Activated naive CD4-positive, alpha-beta T cell treated with anti-CD3 and anti-CD28 coated beads, Interleukin-2, amount 10 ng/mL, durations not matched to agents 7 days and 5 days (primary cell): ENCODE measurements around the gene INA.

Experiments
- CTCF ChIA-PET: fragments of 350-600 bp; sonication (Branson Sonifier 250); formaldehyde crosslinking; loops from one replicate; lab custom pipeline; 2021; ENCODE audit warnings: antibody characterized with exemption; lab: Charles Lee
- DNase-seq: peaks from one replicate; pipeline ENCODE4 v3.0.0-alpha.2; 2020
- H3K27ac Mint-ChIP-seq: one replicate; pipeline ENCODE4 v1.8.0; 2021; ENCODE audit warnings: mild to moderate bottlenecking, moderate library complexity, mixed read lengths
- H3K27me3 Mint-ChIP-seq: one replicate; pipeline ENCODE4 v1.8.0; 2021; ENCODE audit warnings: mild to moderate bottlenecking, mixed read lengths
- H3K36me3 Mint-ChIP-seq: one replicate; pipeline ENCODE4 v1.8.0; 2021; ENCODE audit warnings: mixed read lengths
- H3K4me1 Mint-ChIP-seq: one replicate; pipeline ENCODE4 v1.8.0; 2021; ENCODE audit warnings: mixed read lengths
- H3K4me3 Mint-ChIP-seq: one replicate; pipeline ENCODE4 v1.8.0; 2021; ENCODE audit warnings: mild to moderate bottlenecking, moderate library complexity, mixed read lengths
- H3K9me3 Mint-ChIP-seq: one replicate; pipeline ENCODE4 v1.8.0; 2021; ENCODE audit warnings: mixed read lengths

Gene INA

DNA sequence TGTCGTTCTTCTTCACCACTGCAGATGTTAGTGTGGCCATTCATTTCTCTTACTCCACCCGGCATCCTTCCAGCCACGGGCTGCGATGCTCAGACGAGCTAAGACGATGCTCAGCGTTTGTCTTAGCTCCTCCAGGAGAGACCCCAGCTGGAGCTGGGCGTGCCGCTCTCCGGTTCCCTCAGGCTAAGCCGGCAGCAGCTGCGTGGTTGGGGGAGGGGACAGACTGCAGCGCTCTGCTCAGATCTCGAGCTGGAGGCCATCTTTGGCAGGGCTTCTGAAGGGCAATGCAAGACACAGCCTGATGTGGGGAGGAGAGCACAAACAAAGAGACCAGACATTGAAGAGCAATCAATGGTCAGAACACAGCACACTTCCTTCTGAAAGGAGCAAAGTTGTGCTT lies 4.8 kb downstream of the INA start:
- H3K36me3 Mint-ChIP-seq: peaks cover 2% of the 10 kb centered on the region
- no peak for DNase-seq
- peaks cover 3% of the 10 kb centered on the region for H3K9me3 Mint-ChIP-seq
- no peak overlapping the region for H3K4me3 Mint-ChIP-seq
- H3K27me3 Mint-ChIP-seq: peaks cover 65% of the 10 kb centered on the region
- CTCF ChIA-PET: no interaction called here
- no peak overlapping the region for H3K27ac Mint-ChIP-seq
- H3K4me1 Mint-ChIP-seq: peaks cover 8% of the 10 kb centered on the region

- peaks cover 3% of the 10 kb centered on the region for H3K9me3 Mint-ChIP-seq
- no peak overlapping the region for H3K27ac Mint-ChIP-seq
- peaks cover 2% of the 10 kb centered on the region for H3K36me3 Mint-ChIP-seq
- CTCF ChIA-PET: no interaction called here
- peaks cover 56% of the 10 kb centered on the region for H3K27me3 Mint-ChIP-seq
- H3K4me1 Mint-ChIP-seq: peaks cover 5% of the 10 kb centered on the region
- H3K4me3 Mint-ChIP-seq: no peak overlapping the region
- no peak for DNase-seq
These were observed 6.0 kb downstream of the INA start for GRCh38 chr10:103282961-103283360.

DNA sequence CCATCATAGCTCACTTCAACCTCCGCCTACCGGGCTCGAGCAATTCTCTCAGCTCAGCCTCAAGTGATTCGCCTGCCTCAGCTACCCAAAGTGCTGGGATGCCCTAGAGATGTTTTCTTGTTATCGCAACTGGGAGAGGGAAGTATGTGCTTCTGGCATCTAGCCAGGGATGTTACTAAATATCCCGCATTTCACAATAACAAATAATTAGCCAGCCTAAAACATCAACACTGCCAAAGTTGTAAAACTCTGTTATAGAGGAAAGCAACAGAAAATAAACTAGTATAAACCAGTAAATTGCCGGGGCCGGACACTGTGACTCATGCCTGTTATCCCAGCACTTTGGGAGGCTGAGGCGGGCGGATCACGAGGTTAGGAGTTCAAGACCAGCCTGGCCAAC lies 7.2 kb downstream of the INA start:
- Mint-ChIP-seq H3K4me1 (no peaks in the 10 kb centered on the region), H3K9me3 (no peaks in the 10 kb centered on the region), H3K36me3 (no peaks in the 10 kb centered on the region), H3K4me3 (no peak overlapping the region), H3K27me3 (peaks cover 54% of the 10 kb centered on the region), H3K27ac (no peak overlapping the region)
- CTCF ChIA-PET: no interaction called here
- DNase-seq: no peak

DNA sequence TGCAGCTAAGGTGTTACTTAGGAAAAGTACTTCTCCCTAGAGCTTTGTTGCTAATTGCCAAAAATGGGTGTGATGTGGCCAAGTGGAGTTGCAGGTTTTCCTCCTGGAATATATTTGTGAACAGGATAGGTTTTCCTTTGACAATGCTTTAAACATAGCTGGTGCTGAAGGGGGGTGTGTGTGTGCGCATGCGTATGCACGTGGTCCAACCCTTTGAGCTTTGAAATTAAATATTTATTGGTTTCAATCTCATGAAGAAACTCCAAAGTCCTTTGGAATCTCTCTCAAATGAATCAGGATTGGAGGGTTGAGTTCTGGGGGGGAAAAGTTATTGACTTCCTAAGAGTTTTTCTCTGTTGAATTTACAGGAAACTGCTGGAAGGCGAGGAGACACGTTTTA lies 11.1 kb downstream of the INA start:
- Mint-ChIP-seq H3K27ac (no peak overlapping the region), H3K4me3 (no peak overlapping the region), H3K27me3 (peaks cover 30% of the 10 kb centered on the region), H3K4me1 (no peaks in the 10 kb centered on the region), H3K36me3 (no peaks in the 10 kb centered on the region), H3K9me3 (no peaks in the 10 kb centered on the region)
- DNase-seq: no peak
- CTCF ChIA-PET: no interaction called here

DNA sequence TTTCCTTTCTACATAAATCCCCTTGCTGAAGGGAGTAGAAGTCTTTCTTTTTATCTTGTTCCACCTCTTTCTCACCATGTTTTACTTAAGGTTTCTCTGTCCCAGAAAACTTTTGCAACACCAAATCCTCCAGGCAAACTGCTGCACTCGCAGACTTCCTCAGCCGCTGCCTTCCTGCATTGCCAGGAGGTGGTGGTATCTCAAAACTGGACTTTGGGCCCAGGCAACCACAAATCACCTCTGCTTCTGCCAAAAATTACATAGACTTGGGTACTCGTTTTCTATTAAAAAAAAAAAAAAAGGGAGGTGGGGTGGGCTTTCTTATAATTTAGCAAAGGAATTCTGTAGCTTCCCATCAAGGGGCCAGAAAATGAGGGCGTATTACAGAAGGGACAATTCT lies 14.7 kb downstream of the INA start:
- H3K9me3 Mint-ChIP-seq: no peaks in the 10 kb centered on the region
- no peak for DNase-seq
- no peaks in the 10 kb centered on the region for H3K36me3 Mint-ChIP-seq
- H3K27me3 Mint-ChIP-seq: peaks cover 23% of the 10 kb centered on the region
- H3K27ac Mint-ChIP-seq: no peak overlapping the region
- H3K4me1 Mint-ChIP-seq: no peaks in the 10 kb centered on the region
- CTCF ChIA-PET: interaction anchor here (0.7 kb wide), 1 partner anchor 197 kb away, joined by 4 read pairs; no protein-coding TSS in a partner anchor
- no peak overlapping the region for H3K4me3 Mint-ChIP-seq

GRCh38 chr10:103295374-103296015 lies 18.6 kb downstream of the INA start:
- Mint-ChIP-seq H3K9me3 (no peaks in the 10 kb centered on the region), H3K4me3 (no peak overlapping the region), H3K36me3 (peaks cover 2% of the 10 kb centered on the region), H3K4me1 (no peaks in the 10 kb centered on the region), H3K27me3 (peaks cover 7% of the 10 kb centered on the region), H3K27ac (no peak overlapping the region)
- CTCF ChIA-PET: no interaction called here
- DNase-seq: no peak

GRCh38 chr10:103307594-103307993 lies 30.7 kb downstream of the INA start:
- CTCF ChIA-PET: no interaction called here
- H3K27me3 Mint-ChIP-seq: no peaks in the 10 kb centered on the region
- no peaks in the 10 kb centered on the region for H3K9me3 Mint-ChIP-seq
- H3K4me3 Mint-ChIP-seq: no peak overlapping the region
- H3K4me1 Mint-ChIP-seq: no peaks in the 10 kb centered on the region
- no peak for DNase-seq
- H3K36me3 Mint-ChIP-seq: peaks cover 29% of the 10 kb centered on the region
- no peak overlapping the region for H3K27ac Mint-ChIP-seq

GRCh38 chr10:103310197-103310596 lies 33.3 kb downstream of the INA start:
- Mint-ChIP-seq H3K4me3 (no peak overlapping the region), H3K36me3 (peaks cover 29% of the 10 kb centered on the region)

DNA sequence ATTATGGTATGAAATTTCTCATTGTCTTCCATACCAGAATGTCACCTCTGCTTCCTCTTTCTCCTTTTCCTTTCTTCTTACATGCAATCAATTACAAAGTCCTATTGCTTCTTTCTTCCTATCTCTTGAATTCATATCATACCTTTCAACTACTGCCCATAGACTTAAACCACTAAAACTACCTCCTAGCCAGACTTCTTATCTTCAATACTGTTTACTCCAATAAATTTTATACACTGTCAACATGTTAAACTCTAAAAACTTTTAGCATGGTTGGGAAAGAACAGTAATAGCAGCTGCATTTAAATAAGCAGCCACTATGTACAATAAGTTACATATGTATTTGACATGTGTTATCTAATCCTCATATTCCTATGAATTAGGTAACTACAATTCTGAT lies 39.1 kb downstream of the INA start:
- H3K4me3 Mint-ChIP-seq: no peak overlapping the region
- CTCF ChIA-PET: interaction anchor here (1.2 kb wide), 1 partner anchor 18 kb away, joined by 3 read pairs; no protein-coding TSS in a partner anchor
- H3K4me1 Mint-ChIP-seq: no peaks in the 10 kb centered on the region
- peaks cover 18% of the 10 kb centered on the region for H3K36me3 Mint-ChIP-seq
- no peaks in the 10 kb centered on the region for H3K9me3 Mint-ChIP-seq
- H3K27me3 Mint-ChIP-seq: no peaks in the 10 kb centered on the region
- H3K27ac Mint-ChIP-seq: no peak overlapping the region
- no peak for DNase-seq

More at GRCh38 chr10:103310197-103310596, 33.3 kb downstream of the INA start:
- H3K4me1 Mint-ChIP-seq: no peaks in the 10 kb centered on the region
- CTCF ChIA-PET: no interaction called here
- no peak overlapping the region for H3K27ac Mint-ChIP-seq
- no peaks in the 10 kb centered on the region for H3K9me3 Mint-ChIP-seq
- DNase-seq: no peak
- no peaks in the 10 kb centered on the region for H3K27me3 Mint-ChIP-seq

- no peak for DNase-seq
- no peak overlapping the region for H3K27ac Mint-ChIP-seq
- no peaks in the 10 kb centered on the region for H3K4me1 Mint-ChIP-seq
- no peaks in the 10 kb centered on the region for H3K27me3 Mint-ChIP-seq
- no peaks in the 10 kb centered on the region for H3K9me3 Mint-ChIP-seq
- peaks cover 23% of the 10 kb centered on the region for H3K36me3 Mint-ChIP-seq
- no peak overlapping the region for H3K4me3 Mint-ChIP-seq
- CTCF ChIA-PET: no interaction called here
These were observed 51.0 kb downstream of the INA start for GRCh38 chr10:103327906-103328305.

- H3K27me3 Mint-ChIP-seq: no peaks in the 10 kb centered on the region
- no peak overlapping the region for H3K27ac Mint-ChIP-seq
- DNase-seq: no peak
- no peaks in the 10 kb centered on the region for H3K9me3 Mint-ChIP-seq
- H3K36me3 Mint-ChIP-seq: peaks cover 22% of the 10 kb centered on the region
- H3K4me1 Mint-ChIP-seq: no peaks in the 10 kb centered on the region
- CTCF ChIA-PET: interaction anchor here (0.5 to 2.3 kb wide), 12 partner anchors 9 to 418 kb away, joined by 3 to 15 read pairs (median 4); partner anchors contain the start of gene CNNM2
- H3K4me3 Mint-ChIP-seq: no peak overlapping the region
These were observed 57.1 kb downstream of the INA start for GRCh38 chr10:103333934-103334520.

- no peaks in the 10 kb centered on the region for H3K27me3 Mint-ChIP-seq
- H3K4me1 Mint-ChIP-seq: no peaks in the 10 kb centered on the region
- DNase-seq: no peak
- CTCF ChIA-PET: interaction anchor here (0.5 to 2.3 kb wide), 12 partner anchors 9 to 498 kb away, joined by 3 to 15 read pairs (median 3); partner anchors contain the start of gene CNNM2
- H3K36me3 Mint-ChIP-seq: peaks cover 23% of the 10 kb centered on the region
- H3K27ac Mint-ChIP-seq: no peak overlapping the region
- no peaks in the 10 kb centered on the region for H3K9me3 Mint-ChIP-seq
- H3K4me3 Mint-ChIP-seq: no peak overlapping the region
These were observed 57.6 kb downstream of the INA start for GRCh38 chr10:103334567-103334966.

DNA sequence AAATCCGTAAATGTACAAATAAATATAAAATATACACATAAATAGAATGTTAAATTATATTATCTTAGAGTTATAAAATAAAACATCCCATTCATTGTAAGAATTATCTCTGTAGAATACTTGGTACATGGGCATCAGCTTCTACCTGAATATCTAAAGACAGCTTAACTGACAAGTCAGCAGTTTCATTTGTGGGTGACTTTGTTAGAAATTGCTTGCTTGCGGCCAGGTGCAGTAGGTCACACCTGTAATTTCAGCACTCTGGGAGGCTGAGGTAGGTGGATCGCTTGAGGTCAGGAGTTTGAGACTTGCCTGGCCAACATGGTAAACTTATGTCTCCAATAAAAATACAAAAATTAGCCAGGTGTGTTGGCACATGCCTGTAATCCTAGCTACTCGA lies 59.4 kb downstream of the INA start:
- CTCF ChIA-PET: interaction anchor here (0.6 to 1.0 kb wide), 2 partner anchors 81 to 97 kb away, joined by 3 read pairs; no protein-coding TSS in a partner anchor
- Mint-ChIP-seq H3K27ac (no peak overlapping the region), H3K4me3 (no peak overlapping the region), H3K9me3 (no peaks in the 10 kb centered on the region), H3K27me3 (no peaks in the 10 kb centered on the region), H3K36me3 (peaks cover 21% of the 10 kb centered on the region), H3K4me1 (no peaks in the 10 kb centered on the region)
- no peak for DNase-seq
